ENCODE results near the gene AUNIP.

AUNIP gene

GRCh38 chr1:25836695-25837094, 22.6 kb downstream of the AUNIP start:
- Histone ChIP-seq H3K9me3 (ENCODE audit: control insufficient read depth, low read depth, low read length) (no peaks in the 10 kb centered on the region), H3K27ac (ENCODE audit: low read length) (no peak overlapping the region), H3K4me3 (ENCODE audit: low read length) (no peak overlapping the region), H3K4me1 (ENCODE audit: control insufficient read depth, low read depth, low read length) (no peaks in the 10 kb centered on the region), H3K36me3 (ENCODE audit: control insufficient read depth, low read depth, low read length) (peaks cover 42% of the 10 kb centered on the region), H3K27me3 (ENCODE audit: control insufficient read depth, insufficient read depth, low read length) (no peaks in the 10 kb centered on the region), H3K9ac (ENCODE audit: low read length) (no peak overlapping the region)

- Histone ChIP-seq H3K9ac (ENCODE audit: low read length) (no peak overlapping the region), H3K27me3 (ENCODE audit: control insufficient read depth, insufficient read depth, low read length) (no peaks in the 10 kb centered on the region), H3K9me3 (ENCODE audit: control insufficient read depth, low read depth, low read length) (no peaks in the 10 kb centered on the region), H3K4me1 (ENCODE audit: control insufficient read depth, low read depth, low read length) (no peaks in the 10 kb centered on the region), H3K4me3 (ENCODE audit: low read length) (no peak overlapping the region), H3K36me3 (ENCODE audit: control insufficient read depth, low read depth, low read length) (peaks cover 60% of the 10 kb centered on the region), H3K27ac (ENCODE audit: low read length) (no peak overlapping the region)
These were observed 24.4 kb downstream of the AUNIP start for GRCh38 chr1:25834894-25835293.

GRCh38 chr1:25833158-25833557, 26.1 kb downstream of the AUNIP start:
- Histone ChIP-seq H3K9ac (ENCODE audit: low read length) (no peak overlapping the region), H3K4me1 (ENCODE audit: control insufficient read depth, low read depth, low read length) (no peaks in the 10 kb centered on the region), H3K27ac (ENCODE audit: low read length) (no peak overlapping the region), H3K4me3 (ENCODE audit: low read length) (no peak overlapping the region), H3K9me3 (ENCODE audit: control insufficient read depth, low read depth, low read length) (no peaks in the 10 kb centered on the region), H3K27me3 (ENCODE audit: control insufficient read depth, insufficient read depth, low read length) (no peaks in the 10 kb centered on the region), H3K36me3 (ENCODE audit: control insufficient read depth, low read depth, low read length) (peaks cover 76% of the 10 kb centered on the region)

- no peaks in the 10 kb centered on the region for H3K4me1 ChIP-seq (ENCODE audit: control insufficient read depth, low read depth, low read length)
- no peak overlapping the region for H3K9ac ChIP-seq (ENCODE audit: low read length)
- H3K4me3 ChIP-seq (ENCODE audit: low read length), result no peak overlapping the region
- H3K27me3 ChIP-seq (ENCODE audit: control insufficient read depth, insufficient read depth, low read length), result no peaks in the 10 kb centered on the region
- H3K36me3 ChIP-seq (ENCODE audit: control insufficient read depth, low read depth, low read length), result peaks cover 80% of the 10 kb centered on the region
- H3K9me3 ChIP-seq (ENCODE audit: control insufficient read depth, low read depth, low read length), result no peaks in the 10 kb centered on the region
- H3K27ac ChIP-seq (ENCODE audit: low read length), result no peak overlapping the region
These were observed 26.8 kb downstream of the AUNIP start for GRCh38 chr1:25832336-25833037.

GRCh38 chr1:25831569-25832196, 27.6 kb downstream of the AUNIP start:
- no peaks in the 10 kb centered on the region for H3K27me3 ChIP-seq (ENCODE audit: control insufficient read depth, insufficient read depth, low read length)
- no peak overlapping the region for H3K4me3 ChIP-seq (ENCODE audit: low read length)
- no peaks in the 10 kb centered on the region for H3K9me3 ChIP-seq (ENCODE audit: control insufficient read depth, low read depth, low read length)
- H3K9ac ChIP-seq (ENCODE audit: low read length), result no peak overlapping the region
- H3K27ac ChIP-seq (ENCODE audit: low read length), result no peak overlapping the region
- H3K4me1 ChIP-seq (ENCODE audit: control insufficient read depth, low read depth, low read length), result no peaks in the 10 kb centered on the region
- peaks cover 75% of the 10 kb centered on the region for H3K36me3 ChIP-seq (ENCODE audit: control insufficient read depth, low read depth, low read length)

- H3K4me1 ChIP-seq (ENCODE audit: control insufficient read depth, low read depth, low read length), result no peaks in the 10 kb centered on the region
- H3K36me3 ChIP-seq (ENCODE audit: control insufficient read depth, low read depth, low read length), result peaks cover 60% of the 10 kb centered on the region
- no peaks in the 10 kb centered on the region for H3K9me3 ChIP-seq (ENCODE audit: control insufficient read depth, low read depth, low read length)
- no peak overlapping the region for H3K4me3 ChIP-seq (ENCODE audit: low read length)
- no peak overlapping the region for H3K9ac ChIP-seq (ENCODE audit: low read length)
- H3K27ac ChIP-seq (ENCODE audit: low read length), result no peak overlapping the region
- H3K27me3 ChIP-seq (ENCODE audit: control insufficient read depth, insufficient read depth, low read length), result no peaks in the 10 kb centered on the region
These were observed 30.2 kb downstream of the AUNIP start for GRCh38 chr1:25829046-25829445.

GRCh38 chr1:25828491-25828890, 30.8 kb downstream of the AUNIP start:
- H3K9ac ChIP-seq (ENCODE audit: low read length), result no peak overlapping the region
- H3K36me3 ChIP-seq (ENCODE audit: control insufficient read depth, low read depth, low read length), result peaks cover 60% of the 10 kb centered on the region
- H3K9me3 ChIP-seq (ENCODE audit: control insufficient read depth, low read depth, low read length), result no peaks in the 10 kb centered on the region
- no peak overlapping the region for H3K4me3 ChIP-seq (ENCODE audit: low read length)
- H3K27me3 ChIP-seq (ENCODE audit: control insufficient read depth, insufficient read depth, low read length), result no peaks in the 10 kb centered on the region
- no peaks in the 10 kb centered on the region for H3K4me1 ChIP-seq (ENCODE audit: control insufficient read depth, low read depth, low read length)
- no peak overlapping the region for H3K27ac ChIP-seq (ENCODE audit: low read length)

- Histone ChIP-seq H3K27me3 (ENCODE audit: control insufficient read depth, insufficient read depth, low read length) (peaks cover 7% of the 10 kb centered on the region), H3K9ac (ENCODE audit: low read length) (no peak overlapping the region), H3K9me3 (ENCODE audit: control insufficient read depth, low read depth, low read length) (no peaks in the 10 kb centered on the region), H3K36me3 (ENCODE audit: control insufficient read depth, low read depth, low read length) (peaks cover 41% of the 10 kb centered on the region), H3K4me1 (ENCODE audit: control insufficient read depth, low read depth, low read length) (no peaks in the 10 kb centered on the region), H3K4me3 (ENCODE audit: low read length) (no peak overlapping the region), H3K27ac (ENCODE audit: low read length) (no peak overlapping the region)
These were observed 32.7 kb downstream of the AUNIP start for GRCh38 chr1:25826571-25826970.

- H3K27me3 ChIP-seq (ENCODE audit: control insufficient read depth, insufficient read depth, low read length), result peaks cover 16% of the 10 kb centered on the region
- no peaks in the 10 kb centered on the region for H3K9me3 ChIP-seq (ENCODE audit: control insufficient read depth, low read depth, low read length)
- no peak overlapping the region for H3K4me3 ChIP-seq (ENCODE audit: low read length)
- peaks cover 32% of the 10 kb centered on the region for H3K36me3 ChIP-seq (ENCODE audit: control insufficient read depth, low read depth, low read length)
- no peak overlapping the region for H3K9ac ChIP-seq (ENCODE audit: low read length)
- peaks cover 6% of the 10 kb centered on the region for H3K4me1 ChIP-seq (ENCODE audit: control insufficient read depth, low read depth, low read length)
- H3K27ac ChIP-seq (ENCODE audit: low read length), result no peak overlapping the region
These were observed 33.7 kb downstream of the AUNIP start for GRCh38 chr1:25825605-25826004.

- H3K9ac ChIP-seq (ENCODE audit: low read length), result no peak overlapping the region
- peaks cover 3% of the 10 kb centered on the region for H3K36me3 ChIP-seq (ENCODE audit: control insufficient read depth, low read depth, low read length)
- peaks cover 17% of the 10 kb centered on the region for H3K27me3 ChIP-seq (ENCODE audit: control insufficient read depth, insufficient read depth, low read length)
- H3K27ac ChIP-seq (ENCODE audit: low read length), result no peak overlapping the region
- no peak overlapping the region for H3K4me3 ChIP-seq (ENCODE audit: low read length)
- H3K9me3 ChIP-seq (ENCODE audit: control insufficient read depth, low read depth, low read length), result no peaks in the 10 kb centered on the region
- peaks cover 11% of the 10 kb centered on the region for H3K4me1 ChIP-seq (ENCODE audit: control insufficient read depth, low read depth, low read length)
These were observed 37.6 kb downstream of the AUNIP start for GRCh38 chr1:25821630-25822091.

- no peaks in the 10 kb centered on the region for H3K36me3 ChIP-seq (ENCODE audit: control insufficient read depth, low read depth, low read length)
- H3K4me1 ChIP-seq (ENCODE audit: control insufficient read depth, low read depth, low read length), result peaks cover 11% of the 10 kb centered on the region
- peak overlapping the region; percentile 86 for H3K4me3 ChIP-seq (ENCODE audit: low read length)
- peak overlapping the region; percentile 72 for H3K9ac ChIP-seq (ENCODE audit: low read length)
- no peaks in the 10 kb centered on the region for H3K9me3 ChIP-seq (ENCODE audit: control insufficient read depth, low read depth, low read length)
- peaks cover 17% of the 10 kb centered on the region for H3K27me3 ChIP-seq (ENCODE audit: control insufficient read depth, insufficient read depth, low read length)
- no peak overlapping the region for H3K27ac ChIP-seq (ENCODE audit: low read length)
These were observed 38.2 kb downstream of the AUNIP start for GRCh38 chr1:25821112-25821476.

Measured in iPS-18a (cell line).